ENCODE results near the gene LY9.

The LY9 gene

GRCh38 chr1:160839746-160840145, 43.8 kb downstream of the LY9 start:
- no peak for DNase-seq

- DNase-seq = no peak
Measured at GRCh38 chr1:160841079-160841478, 45.1 kb downstream of the LY9 start.

GRCh38 chr1:160844447-160845232, 48.7 kb downstream of the LY9 start:
- DNase-seq = peak; percentile 83

GRCh38 chr1:160846281-160846680, 50.3 kb downstream of the LY9 start:
- no peak for DNase-seq

- DNase-seq = no peak
Measured at GRCh38 chr1:160850541-160850940, 54.6 kb downstream of the LY9 start.

- no peak for DNase-seq
Measured at GRCh38 chr1:160850993-160851392, 55.0 kb downstream of the LY9 start.

GRCh38 chr1:160853014-160853413, 57.0 kb downstream of the LY9 start:
- DNase-seq = no peak

- no peak for DNase-seq
Measured at GRCh38 chr1:160853754-160854153, 57.8 kb downstream of the LY9 start.

- DNase-seq = no peak
Measured at GRCh38 chr1:160855181-160855981, 59.4 kb downstream of the LY9 start.

- DNase-seq = no peak
Measured at GRCh38 chr1:160858097-160858496, 62.1 kb downstream of the LY9 start.

GRCh38 chr1:160858507-160858906, 62.5 kb downstream of the LY9 start:
- DNase-seq = no peak

GRCh38 chr1:160859166-160859565, 63.2 kb downstream of the LY9 start:
- no peak for DNase-seq

- no peak for DNase-seq
Measured at GRCh38 chr1:160860840-160861505, 65.0 kb downstream of the LY9 start.

GRCh38 chr1:160862203-160863060, 66.5 kb downstream of the LY9 start, which contains the start of gene CD244:
TSS of gene CD244 (minus strand) at chr1:160862887. CDS start at chr1:160862677, 210 bp downstream.
- peak; percentile 86 for DNase-seq

- no peak for DNase-seq
Measured at GRCh38 chr1:160863061-160863773, 67.2 kb downstream of the LY9 start.

GRCh38 chr1:160863774-160864131, 67.8 kb downstream of the LY9 start:
- no peak for DNase-seq

- DNase-seq = no peak
Measured at GRCh38 chr1:160864173-160864572, 68.2 kb downstream of the LY9 start.

- peak; percentile 29 for DNase-seq
Measured at GRCh38 chr1:160865337-160865736, 69.4 kb downstream of the LY9 start.

- no peak for DNase-seq
Measured at GRCh38 chr1:160866001-160866694, 70.2 kb downstream of the LY9 start.

GRCh38 chr1:160866695-160867260, 70.8 kb downstream of the LY9 start:
- no peak for DNase-seq

GRCh38 chr1:160867651-160868050, 71.7 kb downstream of the LY9 start:
- peak; percentile 75 for DNase-seq
